ENCODE data around the gene UBQLNL.

The UBQLNL gene

DNA sequence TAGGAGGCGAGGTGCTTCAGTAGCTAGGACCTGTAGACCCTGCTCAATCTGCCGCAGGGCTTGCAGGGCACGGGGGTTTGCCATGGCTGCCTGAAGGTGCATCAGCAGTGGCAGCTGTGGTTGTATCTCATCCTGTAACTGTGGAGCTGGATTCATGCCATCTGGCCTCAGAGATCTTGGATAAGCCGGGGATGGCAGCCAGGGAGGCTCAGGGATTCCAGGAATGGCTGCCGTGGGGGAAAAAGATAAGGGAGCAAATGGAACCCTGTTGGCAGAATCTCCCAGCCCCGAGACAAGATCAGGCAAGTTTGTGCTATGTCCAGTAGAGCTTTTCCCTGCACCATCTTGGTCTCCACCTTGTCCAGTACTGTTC lies 8.6 kb downstream of the UBQLNL start:
- TF ChIP-seq, protein P1, sequence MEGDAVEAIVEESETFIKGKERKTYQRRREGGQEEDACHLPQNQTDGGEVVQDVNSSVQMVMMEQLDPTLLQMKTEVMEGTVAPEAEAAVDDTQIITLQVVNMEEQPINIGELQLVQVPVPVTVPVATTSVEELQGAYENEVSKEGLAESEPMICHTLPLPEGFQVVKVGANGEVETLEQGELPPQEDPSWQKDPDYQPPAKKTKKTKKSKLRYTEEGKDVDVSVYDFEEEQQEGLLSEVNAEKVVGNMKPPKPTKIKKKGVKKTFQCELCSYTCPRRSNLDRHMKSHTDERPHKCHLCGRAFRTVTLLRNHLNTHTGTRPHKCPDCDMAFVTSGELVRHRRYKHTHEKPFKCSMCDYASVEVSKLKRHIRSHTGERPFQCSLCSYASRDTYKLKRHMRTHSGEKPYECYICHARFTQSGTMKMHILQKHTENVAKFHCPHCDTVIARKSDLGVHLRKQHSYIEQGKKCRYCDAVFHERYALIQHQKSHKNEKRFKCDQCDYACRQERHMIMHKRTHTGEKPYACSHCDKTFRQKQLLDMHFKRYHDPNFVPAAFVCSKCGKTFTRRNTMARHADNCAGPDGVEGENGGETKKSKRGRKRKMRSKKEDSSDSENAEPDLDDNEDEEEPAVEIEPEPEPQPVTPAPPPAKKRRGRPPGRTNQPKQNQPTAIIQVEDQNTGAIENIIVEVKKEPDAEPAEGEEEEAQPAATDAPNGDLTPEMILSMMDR (conservative IDR thresholded peaks at IDR 0.05), result no peak
- H3K27ac ChIP-seq, result no peak overlapping the region

- TF ChIP-seq, protein P1 (conservative IDR thresholded peaks at IDR 0.05), result no peak
Observed at GRCh38 chr11:5507177-5507932, 9.1 kb downstream of the UBQLNL start.

DNA sequence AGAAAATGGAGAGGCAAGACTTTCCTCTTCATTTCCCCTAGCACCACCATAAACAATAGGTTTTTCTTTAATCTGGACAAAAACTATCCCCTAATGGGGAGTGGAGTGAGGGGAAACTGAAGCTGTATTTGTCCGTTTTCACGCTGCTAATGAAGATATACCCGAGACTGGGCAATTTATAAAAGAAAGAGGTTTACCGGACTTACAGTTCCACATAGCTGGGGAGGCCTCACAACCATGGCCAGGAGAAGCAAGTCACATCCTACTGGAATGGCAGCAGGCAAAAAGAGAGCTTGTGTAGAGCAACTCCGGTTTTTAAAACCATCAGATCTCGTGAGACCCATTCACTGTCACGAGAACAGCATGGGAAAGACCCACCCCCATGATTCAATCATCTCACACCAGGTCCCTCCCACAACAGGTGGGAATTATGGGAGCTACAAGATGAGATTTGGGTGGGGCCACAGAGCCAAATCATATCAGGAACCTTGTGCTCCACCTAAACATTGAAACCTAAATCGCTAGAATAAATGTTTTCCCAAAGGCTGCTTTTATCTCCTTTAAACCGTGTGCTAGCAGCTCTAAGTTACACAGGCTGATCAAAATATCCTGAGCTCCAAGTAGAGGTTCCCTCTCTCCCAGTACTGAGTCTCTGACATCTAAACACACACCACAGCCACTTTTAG lies 11.0 kb downstream of the UBQLNL start:
- TF ChIP-seq, protein P1 (conservative IDR thresholded peaks at IDR 0.05), result no peak
- H3K27ac ChIP-seq, result no peak overlapping the region

More at GRCh38 chr11:5507177-5507932, 9.1 kb downstream of the UBQLNL start:
- no peak overlapping the region for H3K27ac ChIP-seq

DNA sequence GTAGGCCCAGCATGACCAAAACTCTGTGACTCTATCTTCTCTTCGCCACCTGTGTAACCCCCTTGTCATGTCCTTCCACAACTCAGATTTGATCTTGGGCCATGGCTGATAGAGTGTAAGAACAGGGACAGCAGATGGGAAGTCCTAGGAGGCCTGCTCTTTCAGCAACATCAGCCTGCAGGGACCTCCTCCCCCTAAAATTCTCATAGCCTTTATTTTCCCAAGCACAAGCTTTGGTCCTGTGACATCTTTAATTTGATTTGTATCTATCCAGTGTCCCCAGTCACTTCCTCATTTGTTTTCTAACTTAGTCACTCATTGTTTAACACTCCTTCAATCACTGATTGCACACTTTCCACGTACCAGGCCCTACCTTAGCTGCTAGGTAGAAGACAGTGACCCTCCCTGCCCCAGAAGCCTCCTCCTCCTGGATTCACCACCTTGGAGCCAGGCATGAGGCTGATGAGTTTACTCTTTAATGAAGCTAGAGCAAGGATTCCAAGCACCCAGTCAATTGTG lies 12.0 kb downstream of the UBQLNL start:
- no peak overlapping the region for H3K27ac ChIP-seq

GRCh38 chr11:5500393-5500801 lies 16.1 kb downstream of the UBQLNL start:
- TF ChIP-seq, protein P1 (conservative IDR thresholded peaks at IDR 0.05), result no peak
- no peak overlapping the region for H3K27ac ChIP-seq

More for the DNA sequence above, 12.0 kb downstream of the UBQLNL start:
- TF ChIP-seq, protein P1 (conservative IDR thresholded peaks at IDR 0.05), result no peak

DNA sequence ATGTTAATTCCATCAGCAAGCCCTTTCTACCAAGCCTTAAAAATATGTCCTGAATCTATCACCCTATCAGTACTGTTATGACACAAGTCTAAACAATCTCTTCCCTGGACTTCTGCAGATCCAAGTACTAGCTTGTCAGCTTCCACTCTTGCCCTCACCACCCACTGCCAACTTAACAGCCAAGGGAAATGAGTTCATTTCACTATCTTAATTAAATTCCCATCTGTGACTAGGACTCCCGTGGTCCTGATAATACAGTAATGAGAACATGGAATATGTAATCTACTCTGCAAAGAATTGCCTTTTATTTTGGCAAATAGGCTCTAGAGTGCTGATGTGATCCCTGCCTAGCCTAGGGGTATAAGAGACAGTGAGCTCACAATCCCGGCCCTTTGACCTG lies 16.8 kb downstream of the UBQLNL start:
- no peak overlapping the region for H3K27ac ChIP-seq
- TF ChIP-seq, protein P1 (conservative IDR thresholded peaks at IDR 0.05), result no peak

- no peak overlapping the region for H3K27ac ChIP-seq
- TF ChIP-seq, protein P1 (conservative IDR thresholded peaks at IDR 0.05), result no peak
Observed at GRCh38 chr11:5489576-5490357, 26.7 kb downstream of the UBQLNL start.
